HL-60 (cell line): ENCODE results near the gene SEZ6L2.

Source experiments
- CTCF ChIP-seq: IDR thresholded peaks from one replicate; pipeline ENCODE4 v1.5.1; 2011; ENCODE audit warnings: low read length, control low read depth, inconsistent platforms; ENCODE audit not compliant: insufficient read depth
- GABPA ChIP-seq: IDR thresholded peaks from 2 replicates; pipeline ENCODE4 v1.6.1; 2012; ENCODE audit warnings: low read depth
- SPI1 ChIP-seq: IDR thresholded peaks from 2 replicates; pipeline ENCODE4 v1.6.1; 2012; ENCODE audit warnings: low read depth, mild to moderate bottlenecking, borderline replicate concordance

GRCh38 chr16:29850998-29851397, 48.4 kb downstream of the SEZ6L2 start:
- TF ChIP-seq SPI1 (no peak), CTCF (no peak), GABPA (no peak)
